Skeletal muscle cell (primary cell): ENCODE data around the gene PSME3.

Source experiments
- DNase-seq: peaks from one replicate; pipeline ENCODE4 v3.0.0-alpha.2; 2010; ENCODE audit warnings: low read depth
- H3K4me3 ChIP-seq: 2 replicates; pipeline ENCODE4 v1.5.1; 2011; ENCODE audit warnings: low read depth, mild to moderate bottlenecking, control low read depth, low read length, moderate library complexity

Gene PSME3

GRCh38 chr17:42832934-42833766 is at the start of gene PSME3:
Gene PSME3, plus strand, starts transcription at chr17:42833397. Its CDS starts 235 bp downstream, at chr17:42833632.
- peak within 1 kb of the TSS; percentile 99 for H3K4me3 ChIP-seq
- DNase-seq: peak; percentile 43

GRCh38 chr17:42783791-42784138 is 49.4 kb upstream of the PSME3 start:
- no peak overlapping the region for H3K4me3 ChIP-seq
- DNase-seq: no peak

GRCh38 chr17:42784409-42784808 is 48.8 kb upstream of the PSME3 start:
- no peak overlapping the region for H3K4me3 ChIP-seq

GRCh38 chr17:42784811-42785592 is 48.2 kb upstream of the PSME3 start:
- H3K4me3 ChIP-seq: no peak overlapping the region
- no peak for DNase-seq

More at GRCh38 chr17:42784409-42784808, 48.8 kb upstream of the PSME3 start:
- DNase-seq: no peak

- H3K4me3 ChIP-seq: no peak overlapping the region
- no peak for DNase-seq
Measured at GRCh38 chr17:42787266-42787665, 45.9 kb upstream of the PSME3 start.

- DNase-seq: no peak
- no peak overlapping the region for H3K4me3 ChIP-seq
Measured at GRCh38 chr17:42791948-42792347, 41.2 kb upstream of the PSME3 start.

GRCh38 chr17:42792545-42792944 is 40.7 kb upstream of the PSME3 start:
- no peak overlapping the region for H3K4me3 ChIP-seq
- DNase-seq: no peak

- DNase-seq: no peak
- no peak overlapping the region for H3K4me3 ChIP-seq
Measured at GRCh38 chr17:42795061-42795460, 38.1 kb upstream of the PSME3 start.

- H3K4me3 ChIP-seq: no peak overlapping the region
- no peak for DNase-seq
Measured at GRCh38 chr17:42795465-42795864, 37.7 kb upstream of the PSME3 start.

GRCh38 chr17:42796066-42796758 is 37.0 kb upstream of the PSME3 start:
- H3K4me3 ChIP-seq: no peak overlapping the region
- no peak for DNase-seq

- DNase-seq: no peak
- peak overlapping the region; percentile 80 for H3K4me3 ChIP-seq
Measured at GRCh38 chr17:42797067-42798007, 35.9 kb upstream of the PSME3 start.

- H3K4me3 ChIP-seq: peak overlapping the region; percentile 80
- DNase-seq: no peak
Measured at GRCh38 chr17:42798011-42798382, 35.2 kb upstream of the PSME3 start.

- DNase-seq: peak; percentile 48
- peak within 1 kb of the TSS; percentile 80 for H3K4me3 ChIP-seq
Measured at GRCh38 chr17:42798383-42799380, 34.5 kb upstream of the PSME3 start, which contains the start of the genes CNTD1 and COA3. Gene CNTD1, plus strand, starts transcription at chr17:42798861. Its CDS starts 207 bp downstream, at chr17:42799068. Gene COA3, minus strand, starts transcription at chr17:42798704. Its CDS starts 23 bp downstream, at chr17:42798681.

GRCh38 chr17:42803074-42803883 is 29.9 kb upstream of the PSME3 start:
- no peak overlapping the region for H3K4me3 ChIP-seq
- DNase-seq: no peak

- H3K4me3 ChIP-seq: no peak overlapping the region
- no peak for DNase-seq
Measured at GRCh38 chr17:42804918-42805367, 28.3 kb upstream of the PSME3 start.

GRCh38 chr17:42806249-42806648 is 26.9 kb upstream of the PSME3 start:
- DNase-seq: no peak
- no peak overlapping the region for H3K4me3 ChIP-seq

- H3K4me3 ChIP-seq: no peak overlapping the region
- DNase-seq: peak; percentile 64
Measured at GRCh38 chr17:42809250-42809649, 23.9 kb upstream of the PSME3 start.
